Measurements from ENCODE around the gene F12.

Gene F12

DNA sequence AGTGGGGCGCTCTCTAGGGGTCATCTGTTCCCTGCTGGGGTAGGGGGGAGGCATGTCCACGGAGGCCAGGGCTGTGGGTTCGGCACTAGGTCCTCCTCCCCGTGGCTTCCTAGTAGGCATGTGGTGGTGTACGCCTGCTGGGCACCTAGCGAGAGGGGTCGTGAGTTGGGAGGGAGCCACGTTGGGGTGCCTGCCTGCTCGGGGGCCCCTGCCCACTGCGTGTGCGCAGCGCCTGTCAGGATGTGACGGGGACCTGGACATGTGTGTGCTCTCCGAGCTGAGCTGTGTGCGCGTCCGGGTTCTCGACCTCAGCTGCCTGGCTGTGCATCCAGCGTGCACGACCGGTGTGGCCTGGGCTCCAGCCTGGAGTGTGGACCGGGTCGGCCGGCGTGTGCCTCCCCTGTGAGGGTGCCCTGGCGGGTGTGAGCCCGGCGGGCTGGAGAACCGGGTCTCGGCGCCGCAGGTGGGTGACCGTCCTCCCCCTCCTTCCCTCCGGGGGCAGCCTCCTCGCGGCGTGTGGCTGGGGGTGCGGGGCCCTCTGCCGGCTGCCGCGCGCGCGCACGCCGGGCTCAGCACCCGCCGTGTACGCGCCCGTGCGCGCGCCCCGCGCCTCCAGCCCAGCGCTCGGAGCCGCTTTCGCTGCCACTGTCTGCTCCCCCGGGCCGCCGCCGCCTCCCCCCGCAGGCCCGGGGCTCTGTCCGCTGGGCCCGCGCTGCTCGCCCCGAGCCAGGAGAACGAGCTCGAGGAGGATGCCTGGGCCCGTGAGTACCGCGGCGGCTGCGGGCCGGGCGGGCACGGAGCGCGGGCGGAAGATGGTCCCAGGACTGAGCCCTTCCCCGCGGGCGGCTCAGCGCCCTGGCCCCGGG lies 37.1 kb upstream of the F12 start, which contains the start of gene PRR7:
Gene PRR7 (plus strand): TSS at position 615 of the 866 bp plus-strand sequence. CDS start 8,254 bp downstream, outside the sequence.
- FAIRE-seq: no peak

DNA sequence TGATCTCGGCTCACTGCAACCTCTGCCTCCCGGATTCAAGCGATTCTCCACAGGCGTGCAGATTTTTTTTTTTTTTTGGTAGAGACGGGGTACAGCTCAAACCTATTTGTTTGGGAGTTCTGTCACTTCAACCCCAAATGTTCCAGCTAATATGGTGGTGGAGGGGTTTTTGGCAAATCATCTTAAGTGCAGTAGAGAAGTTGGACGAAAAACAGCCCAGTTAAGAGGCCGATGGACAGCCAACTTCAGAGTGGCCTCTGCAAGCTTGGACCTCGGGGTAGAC lies 36.5 kb upstream of the F12 start:
- no peak for FAIRE-seq

DNA sequence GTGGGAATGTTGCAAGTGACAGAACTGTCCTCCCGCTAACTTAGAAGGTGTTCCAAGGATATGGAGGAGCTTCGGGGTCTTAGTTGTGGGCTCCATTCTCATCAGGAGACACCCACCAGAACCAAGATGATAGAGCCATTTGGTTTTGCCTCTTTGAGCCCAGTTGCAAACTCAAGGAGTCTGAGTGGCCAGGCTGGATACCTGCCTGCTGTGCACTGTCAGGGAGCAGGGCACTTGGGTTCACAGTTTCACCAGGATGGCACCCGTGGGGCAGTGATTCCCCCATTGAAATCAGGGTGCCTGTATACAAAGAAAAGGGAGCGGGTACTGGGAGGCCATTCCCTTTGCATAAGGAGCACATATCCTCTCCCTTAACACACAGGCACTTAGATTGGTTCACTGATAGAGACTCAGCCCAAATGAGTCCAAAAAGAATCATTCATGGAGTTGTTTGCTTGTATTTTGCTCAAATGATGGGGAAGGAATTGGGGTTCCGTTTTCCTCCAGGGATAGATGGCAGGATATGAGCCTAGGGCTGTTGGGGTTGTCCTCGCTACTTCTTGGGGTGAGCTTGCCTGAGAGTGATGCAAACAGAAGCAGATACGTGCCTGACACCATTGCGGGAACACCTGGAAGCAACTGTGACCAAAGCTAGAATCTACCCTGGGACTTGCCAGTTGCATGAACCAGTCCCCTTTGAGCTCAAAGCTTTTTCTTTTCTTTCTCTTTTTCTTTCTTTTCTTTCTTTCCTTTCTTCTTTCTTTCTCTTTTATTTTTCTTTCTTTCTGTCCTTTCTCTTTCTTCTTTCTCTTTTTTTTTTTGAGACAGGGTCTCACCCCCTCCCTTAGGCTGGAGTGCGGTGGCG lies 35.9 kb upstream of the F12 start:
- FAIRE-seq: peak; percentile 31

DNA sequence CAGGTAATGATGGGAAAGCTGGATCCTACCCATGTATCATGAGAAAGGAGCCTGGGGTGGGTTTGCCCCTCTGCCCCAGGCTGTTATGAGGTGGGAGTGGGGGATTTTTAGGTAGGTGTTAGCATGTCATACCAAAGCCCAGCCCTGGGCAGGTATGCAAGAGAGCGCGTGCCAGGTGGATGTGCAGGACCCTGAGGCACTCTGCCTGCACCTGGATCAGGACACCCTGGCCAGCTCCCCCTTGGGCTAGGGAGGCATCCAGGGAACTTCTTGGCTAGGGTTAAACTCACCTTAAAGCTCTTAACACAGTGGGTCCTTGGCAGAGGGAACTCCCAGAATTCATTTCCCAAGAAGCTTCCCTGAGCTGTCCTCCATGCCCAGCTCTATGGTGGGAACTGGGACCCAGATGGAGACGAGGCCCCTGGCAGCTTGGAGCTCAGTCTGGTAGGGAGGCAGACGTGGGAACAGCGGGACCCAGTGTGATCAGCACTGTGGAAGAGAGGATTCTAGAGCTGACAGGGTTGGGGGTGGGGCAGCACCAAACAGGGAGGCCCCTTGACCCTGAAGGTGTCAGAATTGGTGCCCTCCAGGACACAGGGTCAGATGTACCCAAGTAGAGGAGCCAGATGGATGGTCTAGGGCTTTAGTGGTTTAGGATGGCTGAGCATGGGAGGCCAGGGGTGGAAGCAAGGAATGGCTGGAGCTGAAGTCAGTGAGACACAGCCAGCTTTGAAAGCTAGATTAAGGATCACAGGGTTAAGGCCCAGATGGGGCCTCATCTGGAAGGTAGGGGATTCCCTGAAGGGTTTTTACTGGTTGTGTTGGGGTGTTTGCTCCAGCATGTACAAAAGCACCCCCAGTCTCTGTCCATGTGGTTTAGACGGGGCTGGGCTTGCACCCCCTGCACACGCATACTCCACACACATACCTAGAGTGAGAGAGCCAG lies 35.0 kb upstream of the F12 start:
- FAIRE-seq: no peak

DNA sequence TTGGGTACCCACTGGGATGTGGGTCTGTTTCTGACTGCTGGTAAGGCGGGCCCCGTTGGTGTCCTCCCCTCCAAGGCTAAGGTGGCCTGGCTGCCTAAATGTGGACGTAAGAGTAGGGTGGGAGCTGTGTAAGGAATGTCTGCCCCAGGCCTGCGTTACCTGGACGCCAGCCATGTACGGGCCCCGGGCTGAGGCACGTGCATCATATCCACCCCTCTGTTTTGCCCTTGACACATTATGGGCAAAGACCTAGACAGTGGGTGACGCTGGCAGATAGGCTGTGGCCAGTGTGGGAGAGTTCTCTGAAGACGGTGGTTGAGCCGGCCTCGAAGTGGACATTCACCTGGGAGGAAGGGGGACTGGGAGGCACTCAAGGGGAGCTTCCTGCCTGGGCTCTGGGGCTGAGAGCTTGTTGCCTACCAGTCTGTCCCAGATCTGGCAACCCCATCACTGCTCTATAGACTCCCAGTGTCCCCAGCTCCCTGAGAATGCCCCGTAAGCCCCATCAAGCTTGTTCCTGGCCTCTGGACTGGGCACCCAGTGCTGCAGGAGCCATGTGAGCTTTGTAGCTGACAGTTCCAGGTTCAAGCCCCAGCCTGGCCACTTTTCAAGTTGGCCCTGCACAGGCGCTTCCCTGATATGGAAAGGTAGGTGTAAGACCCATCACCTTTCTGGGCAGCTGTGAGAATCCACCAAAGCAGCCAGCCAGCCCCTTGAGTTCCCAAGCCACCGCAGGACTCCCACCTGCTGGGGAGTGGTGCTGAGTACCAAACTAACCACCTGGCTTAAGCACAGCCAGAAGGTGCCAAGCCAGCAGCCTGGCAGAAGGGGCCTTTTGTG lies 34.0 kb upstream of the F12 start:
- FAIRE-seq: no peak

DNA sequence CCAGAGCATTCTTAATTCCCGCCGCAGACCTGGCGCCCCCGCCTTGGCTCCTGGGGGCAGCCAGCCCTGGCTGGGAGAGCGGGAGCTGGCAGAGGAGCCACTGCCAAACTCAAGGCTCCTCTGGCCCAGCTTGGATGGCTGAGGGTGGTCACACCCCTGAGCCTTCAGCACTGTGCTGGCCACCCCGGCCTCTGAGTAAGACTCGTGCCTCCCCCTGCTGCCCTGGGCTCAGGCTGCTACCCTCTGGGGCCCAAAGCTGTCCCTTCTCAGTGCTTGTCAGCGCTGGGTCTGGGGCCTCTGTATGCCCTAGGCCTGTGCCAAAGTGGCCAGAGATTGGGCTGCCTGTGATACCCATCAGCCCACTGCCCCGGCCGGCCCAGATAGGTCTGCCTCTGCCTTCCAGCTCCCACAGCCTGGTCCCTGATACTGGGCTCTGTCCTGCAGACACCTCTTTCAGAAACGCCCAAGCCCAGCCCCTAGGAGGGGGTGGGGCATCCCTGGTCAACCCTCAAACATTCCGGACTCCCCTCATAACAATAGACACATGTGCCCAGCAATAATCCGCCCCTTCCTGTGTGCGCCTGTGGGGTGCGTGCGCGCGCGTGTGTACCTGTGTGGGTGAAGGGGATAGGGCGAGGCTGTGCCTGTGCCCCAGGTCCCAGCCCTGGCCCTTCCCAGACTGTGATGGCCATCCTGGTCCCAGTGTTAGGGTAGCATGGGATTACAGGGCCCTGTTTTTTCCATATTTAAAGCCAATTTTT lies 32.9 kb upstream of the F12 start:
- FAIRE-seq: no peak

DNA sequence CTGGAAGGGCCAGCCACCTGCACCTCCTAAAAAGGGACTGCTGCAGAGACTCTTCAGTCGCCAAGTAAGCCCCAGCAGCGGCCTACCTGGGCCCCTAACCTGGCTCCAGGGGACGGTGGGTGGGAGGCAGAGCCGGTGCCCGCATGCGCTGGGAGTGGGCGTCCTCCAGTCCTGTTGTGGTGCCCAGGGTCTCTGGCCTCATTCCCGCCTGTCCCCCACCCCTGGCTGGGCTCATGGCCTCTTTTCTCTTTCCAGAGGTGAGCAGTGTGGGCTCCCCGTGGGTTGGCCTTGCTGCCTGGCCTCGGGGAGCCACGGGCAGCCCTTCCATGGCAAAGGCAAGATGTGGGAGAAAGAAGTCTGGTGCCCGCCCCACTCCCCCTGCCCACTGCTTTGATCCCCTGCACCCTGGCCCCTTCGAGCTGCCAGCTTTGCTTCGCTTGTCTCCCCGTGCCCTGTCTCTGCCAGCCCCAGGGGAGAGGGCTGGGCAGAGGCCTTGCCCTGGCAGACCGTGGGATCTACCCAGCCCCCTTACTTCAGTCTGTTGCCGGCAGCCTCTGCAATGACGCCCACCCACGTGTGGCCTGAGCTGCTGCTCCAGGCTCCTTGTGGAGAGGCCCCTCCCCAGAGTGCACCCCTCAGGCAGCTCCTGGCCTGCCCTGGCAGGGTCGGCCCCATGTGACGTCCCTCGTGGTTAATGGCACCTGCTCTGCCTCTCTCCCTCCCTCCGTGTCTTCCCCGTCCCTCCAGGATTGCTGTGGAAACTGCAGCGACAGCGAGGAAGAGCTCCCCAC lies 31.8 kb upstream of the F12 start:
- FAIRE-seq: no peak

DNA sequence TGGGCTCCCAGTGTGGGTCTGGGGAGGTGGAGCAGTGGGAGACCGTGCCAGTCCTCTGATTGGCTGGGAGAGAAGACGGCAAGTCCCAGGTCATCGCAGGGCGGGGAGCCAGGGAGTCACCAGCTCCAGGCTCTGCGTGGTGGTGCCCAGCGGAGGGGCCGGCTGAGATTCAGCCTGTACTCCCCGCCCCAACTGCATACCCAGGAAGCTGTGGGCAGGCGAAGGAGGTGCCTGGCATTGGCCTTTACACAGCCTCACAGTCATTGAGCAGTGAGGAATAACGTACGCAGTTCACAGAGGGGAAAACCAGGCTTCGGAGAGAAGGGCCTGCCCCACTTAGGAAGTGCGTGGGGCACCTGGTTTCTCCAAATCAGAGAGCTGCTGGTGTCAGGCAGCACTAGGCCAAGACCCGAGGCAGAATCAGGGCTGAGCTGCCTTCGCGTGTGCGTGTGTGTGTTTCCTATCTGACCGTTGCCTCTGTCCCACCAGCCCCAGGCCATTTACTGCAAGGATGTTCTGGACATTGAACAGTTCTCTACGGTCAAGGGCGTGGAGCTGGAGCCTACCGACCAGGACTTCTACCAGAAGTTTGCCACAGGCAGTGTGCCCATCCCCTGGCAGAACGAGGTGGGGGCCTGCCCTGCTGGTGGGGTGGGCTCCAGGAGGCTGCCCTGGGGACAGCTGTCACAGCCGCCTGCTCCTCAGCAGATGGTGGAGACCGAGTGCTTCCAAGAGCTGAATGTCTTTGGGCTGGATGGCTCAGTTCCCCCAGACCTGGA lies 31.0 kb upstream of the F12 start:
- FAIRE-seq: no peak

DNA sequence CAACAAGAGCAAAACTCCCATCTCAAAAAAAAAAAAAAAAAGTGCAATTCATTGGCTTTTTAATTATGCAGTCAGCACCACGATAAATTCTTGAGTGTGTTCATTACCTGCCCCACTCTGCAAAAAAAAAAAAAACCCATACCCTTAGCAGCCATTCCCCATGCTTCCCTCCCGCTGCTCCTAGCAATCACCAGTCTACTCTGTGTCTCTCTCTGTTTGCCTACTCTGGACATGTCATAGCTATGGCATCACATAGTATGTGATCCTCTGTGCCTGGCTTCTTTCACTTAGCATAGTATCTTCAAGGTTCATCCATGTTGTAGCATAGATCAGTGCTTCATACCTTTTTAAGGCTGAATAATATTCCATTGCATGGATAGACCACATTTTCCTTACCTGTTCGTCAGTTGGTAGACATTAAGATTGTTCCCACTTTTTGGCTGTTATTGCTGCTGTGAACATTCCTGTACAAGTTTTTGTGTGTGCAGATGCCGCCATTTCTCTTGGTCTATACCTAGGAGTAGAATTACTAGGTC lies 30.2 kb upstream of the F12 start:
- FAIRE-seq: no peak

DNA sequence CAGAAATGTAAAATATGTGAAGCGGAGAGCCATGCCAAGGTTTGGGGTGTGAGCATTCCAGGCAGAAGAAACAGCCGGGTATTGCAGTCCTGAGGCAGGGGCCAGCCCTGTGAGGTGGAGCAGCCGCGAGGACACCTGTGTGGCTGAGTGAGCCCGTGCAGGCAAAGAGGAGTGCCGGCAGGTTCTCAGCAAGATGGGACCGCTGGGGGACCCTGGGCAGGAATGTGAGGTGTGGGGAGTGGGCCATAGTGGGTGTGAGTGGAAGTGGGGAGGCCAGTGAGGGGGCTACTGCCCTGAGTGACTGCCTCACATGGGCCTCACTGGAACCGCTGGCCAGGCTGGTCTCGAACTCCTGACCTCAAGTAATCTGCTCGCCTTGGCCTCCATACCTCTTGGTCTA lies 29.1 kb upstream of the F12 start:
- FAIRE-seq: no peak

DNA sequence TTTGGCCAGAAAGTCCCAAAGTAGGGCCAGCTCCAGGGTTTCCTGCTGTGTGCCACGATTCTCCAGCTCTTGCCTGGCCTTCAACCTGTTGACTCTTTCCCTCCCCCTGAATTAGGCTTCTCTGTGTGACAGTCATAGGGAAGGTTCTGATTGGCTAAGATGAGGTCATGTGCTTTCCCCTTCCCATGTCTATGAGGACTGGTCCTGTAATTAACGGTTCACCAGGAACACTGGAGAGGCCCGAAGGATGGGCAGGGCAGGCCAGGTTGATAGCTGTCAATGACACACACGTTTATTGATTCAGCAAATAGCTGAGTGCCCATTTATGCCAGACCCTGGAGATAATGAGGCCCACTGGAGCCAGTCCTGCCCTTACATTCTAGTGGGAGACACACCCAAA lies 28.3 kb upstream of the F12 start:
- no peak for FAIRE-seq

DNA sequence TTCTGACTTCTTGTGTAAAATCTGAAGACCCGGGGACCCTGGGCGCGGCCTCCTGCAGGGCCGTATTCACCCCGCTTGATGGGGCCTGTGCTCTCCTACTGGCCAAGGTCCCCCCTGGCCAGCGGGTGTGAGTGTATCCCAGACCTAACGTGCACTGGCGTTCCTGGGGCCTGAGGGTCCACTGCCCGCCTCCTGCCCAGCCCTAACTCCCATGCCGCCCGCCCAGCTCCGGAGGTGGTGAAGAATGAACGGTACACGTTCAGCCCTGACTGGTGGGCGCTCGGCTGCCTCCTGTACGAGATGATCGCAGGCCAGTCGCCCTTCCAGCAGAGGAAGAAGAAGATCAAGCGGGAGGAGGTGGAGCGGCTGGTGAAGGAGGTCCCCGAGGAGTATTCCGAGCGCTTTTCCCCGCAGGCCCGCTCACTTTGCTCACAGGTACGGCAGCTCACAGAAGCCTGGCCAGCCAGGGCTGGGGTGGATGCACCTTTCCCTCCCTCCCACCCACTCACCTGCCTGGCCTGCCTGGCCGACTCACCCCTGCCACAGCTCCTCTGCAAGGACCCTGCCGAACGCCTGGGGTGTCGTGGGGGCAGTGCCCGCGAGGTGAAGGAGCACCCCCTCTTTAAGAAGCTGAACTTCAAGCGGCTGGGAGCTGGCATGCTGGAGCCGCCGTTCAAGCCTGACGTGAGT lies 26.6 kb upstream of the F12 start:
- no peak for FAIRE-seq

DNA sequence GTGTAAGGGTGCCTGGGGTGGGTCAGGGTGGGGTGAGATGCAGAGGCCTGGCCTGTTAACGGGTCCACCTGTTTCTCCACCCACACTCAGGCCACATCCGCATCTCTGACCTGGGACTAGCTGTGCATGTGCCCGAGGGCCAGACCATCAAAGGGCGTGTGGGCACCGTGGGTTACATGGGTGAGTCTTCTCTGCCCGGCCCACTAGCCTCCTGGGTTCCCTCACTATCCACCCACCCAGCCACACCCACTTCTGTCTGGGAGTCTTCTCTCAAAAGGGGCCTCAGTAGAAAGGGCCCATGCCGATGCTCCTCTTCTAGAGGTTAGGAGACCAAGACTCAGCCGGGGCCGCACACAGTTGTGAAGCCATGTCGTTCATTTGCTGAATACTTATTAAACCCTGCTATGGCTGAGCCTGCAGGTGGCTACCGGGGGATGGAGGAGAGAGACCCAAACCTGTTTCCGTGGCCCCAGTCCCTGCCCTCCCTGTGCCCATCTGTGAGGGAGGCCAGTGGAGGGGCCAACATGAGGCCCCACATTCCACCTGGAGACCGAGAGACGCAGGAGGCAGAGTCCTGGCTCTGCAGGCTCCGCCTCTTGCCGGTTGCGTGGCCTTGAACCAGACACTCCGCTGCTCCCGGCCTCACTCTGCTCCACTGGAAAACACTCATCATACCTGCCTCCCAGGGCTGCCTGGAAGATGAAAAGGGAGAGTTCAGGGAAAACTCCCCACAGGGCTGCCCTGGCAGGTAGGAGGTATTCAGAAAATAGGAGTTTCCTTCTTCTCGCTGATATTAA lies 25.8 kb upstream of the F12 start:
- FAIRE-seq: no peak

DNA sequence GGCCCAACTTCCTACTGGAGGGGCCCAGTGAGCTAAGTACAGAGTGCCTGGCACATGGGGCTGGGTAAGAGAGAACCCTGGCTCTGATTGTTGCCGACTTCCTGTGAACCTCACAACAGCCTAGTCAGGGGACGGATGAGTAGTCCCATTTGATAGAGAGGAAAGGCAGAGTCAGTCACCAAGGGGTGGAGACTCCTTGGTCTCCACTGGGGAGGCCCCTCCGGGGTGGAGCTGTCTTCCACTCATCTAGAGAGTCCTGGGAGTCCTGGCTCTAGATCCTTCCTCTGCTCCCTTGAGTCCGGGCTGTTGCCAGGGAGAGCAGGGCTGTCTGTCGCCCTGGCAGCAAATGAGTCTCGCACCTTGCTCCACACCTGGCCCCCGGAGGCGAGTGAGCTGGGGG lies 25.1 kb upstream of the F12 start:
- no peak for FAIRE-seq

DNA sequence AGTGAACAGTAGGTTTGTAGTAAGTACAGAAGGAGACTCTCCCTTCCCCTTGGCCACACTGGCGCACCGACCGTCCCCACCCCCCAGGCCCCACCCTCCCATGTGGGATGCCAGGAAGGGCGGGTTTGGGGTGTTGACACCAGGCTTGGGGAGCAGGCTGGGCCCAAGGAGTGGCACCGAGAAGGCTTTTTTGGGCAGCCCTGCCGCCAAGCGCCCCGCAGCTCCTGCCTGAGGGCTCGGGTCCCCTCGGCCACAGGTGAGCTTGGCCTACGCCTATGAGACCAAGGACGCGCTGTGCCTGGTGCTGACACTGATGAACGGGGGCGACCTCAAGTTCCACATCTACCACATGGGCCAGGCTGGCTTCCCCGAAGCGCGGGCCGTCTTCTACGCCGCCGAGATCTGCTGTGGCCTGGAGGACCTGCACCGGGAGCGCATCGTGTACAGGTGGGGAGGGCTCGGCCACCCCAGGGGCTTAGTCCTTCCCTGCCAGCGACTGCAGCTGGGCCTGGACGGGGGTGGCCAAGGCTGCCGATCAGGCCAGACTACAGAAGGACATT lies 24.4 kb upstream of the F12 start:
- FAIRE-seq: no peak

DNA sequence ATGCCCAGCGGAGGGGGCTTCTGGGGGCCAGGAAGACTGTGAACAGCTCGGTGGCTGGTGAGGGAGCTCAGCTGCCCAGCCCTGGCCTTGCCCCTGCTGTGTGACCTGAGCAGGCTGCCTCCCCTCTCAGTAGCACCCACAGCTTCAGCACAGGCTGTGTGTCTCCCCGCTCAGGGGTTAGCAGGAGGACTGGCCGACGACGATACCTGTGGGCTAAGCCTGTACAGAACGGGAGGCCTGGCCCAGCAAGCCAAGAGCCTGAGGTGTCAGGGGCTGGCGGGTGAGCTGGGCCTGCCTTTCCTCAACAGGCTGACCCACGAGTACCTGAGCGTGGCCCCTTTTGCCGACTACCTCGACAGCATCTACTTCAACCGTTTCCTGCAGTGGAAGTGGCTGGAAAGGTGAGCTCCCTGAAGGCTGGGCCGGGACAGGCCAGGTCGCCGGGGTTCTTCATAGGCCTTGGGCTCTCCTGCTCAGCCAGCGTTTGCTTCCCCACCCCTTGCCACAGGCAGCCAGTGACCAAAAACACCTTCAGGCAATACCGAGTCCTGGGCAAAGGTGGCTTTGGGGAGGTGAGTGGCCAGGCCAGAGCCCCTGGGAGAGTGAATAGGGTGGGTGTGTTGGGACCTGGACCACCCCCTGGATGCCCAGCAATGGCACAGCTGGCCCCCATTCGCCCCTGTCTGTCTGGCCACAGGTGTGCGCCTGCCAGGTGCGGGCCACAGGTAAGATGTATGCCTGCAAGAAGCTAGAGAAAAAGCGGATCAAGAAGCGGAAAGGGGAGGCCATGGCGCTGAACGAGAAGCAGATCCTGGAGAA lies 23.7 kb upstream of the F12 start:
- no peak for FAIRE-seq
